ENCODE measurements around the gene MRPS26.

- no peak for TF ChIP-seq CTCF (IDR thresholded peaks at IDR 0.05; ENCODE audit: insufficient read depth, low read depth, low read length)
- no peak for TF ChIP-seq EZH2 (IDR thresholded peaks at IDR 0.05; ENCODE audit: insufficient read depth, low read length)
These were observed 6.4 kb upstream of the MRPS26 start for GRCh38 chr20:3039426-3039825.
